ENCODE results near the gene CNNM4.
"Not testable (repeated sequence)": the region's sequence is repeated elsewhere in the genome, so short reads cannot be mapped to it uniquely, and the experiment has no call there.

Gene CNNM4

DNA sequence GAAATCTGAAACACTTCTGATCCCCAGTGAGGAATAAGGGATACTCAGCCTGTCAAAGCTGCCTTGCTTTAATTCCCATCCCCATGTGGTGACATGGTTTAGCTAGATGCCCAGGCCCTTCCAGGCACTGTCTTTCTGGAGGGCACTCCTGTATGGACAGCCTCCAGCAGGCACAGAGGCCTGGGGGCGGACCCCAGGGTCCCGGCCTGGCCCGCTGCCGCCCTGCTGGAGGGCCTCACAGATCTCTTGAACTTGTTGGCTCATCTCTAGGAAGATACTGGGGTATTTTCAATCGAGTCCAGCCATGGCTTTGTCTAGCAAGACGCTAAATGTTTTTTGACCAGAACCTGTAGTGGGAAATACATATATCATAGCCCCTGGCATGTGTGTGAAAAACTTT lies 34.4 kb downstream of the CNNM4 start:
- DNase-seq, result no peak

DNA sequence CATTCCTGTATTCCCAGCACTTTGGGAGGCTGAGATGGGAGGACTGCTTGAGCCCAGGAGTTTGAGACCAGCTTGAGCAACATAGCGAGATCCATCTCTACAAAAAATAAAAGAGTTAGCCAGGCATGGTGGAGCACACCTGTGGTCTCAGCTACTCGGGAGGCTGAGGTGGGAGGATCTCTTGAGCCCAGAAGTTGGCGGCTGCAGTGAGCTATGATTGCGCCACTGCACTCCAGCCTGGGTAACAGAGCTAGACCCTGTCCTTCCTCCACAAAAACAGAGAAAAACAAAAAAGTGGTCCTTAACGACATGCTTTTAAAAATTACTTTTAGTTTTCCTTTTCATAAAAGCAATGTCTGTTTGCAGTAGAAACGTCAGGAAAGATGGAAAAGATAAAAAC lies 35.8 kb downstream of the CNNM4 start:
- not testable (repeated sequence) for DNase-seq

DNA sequence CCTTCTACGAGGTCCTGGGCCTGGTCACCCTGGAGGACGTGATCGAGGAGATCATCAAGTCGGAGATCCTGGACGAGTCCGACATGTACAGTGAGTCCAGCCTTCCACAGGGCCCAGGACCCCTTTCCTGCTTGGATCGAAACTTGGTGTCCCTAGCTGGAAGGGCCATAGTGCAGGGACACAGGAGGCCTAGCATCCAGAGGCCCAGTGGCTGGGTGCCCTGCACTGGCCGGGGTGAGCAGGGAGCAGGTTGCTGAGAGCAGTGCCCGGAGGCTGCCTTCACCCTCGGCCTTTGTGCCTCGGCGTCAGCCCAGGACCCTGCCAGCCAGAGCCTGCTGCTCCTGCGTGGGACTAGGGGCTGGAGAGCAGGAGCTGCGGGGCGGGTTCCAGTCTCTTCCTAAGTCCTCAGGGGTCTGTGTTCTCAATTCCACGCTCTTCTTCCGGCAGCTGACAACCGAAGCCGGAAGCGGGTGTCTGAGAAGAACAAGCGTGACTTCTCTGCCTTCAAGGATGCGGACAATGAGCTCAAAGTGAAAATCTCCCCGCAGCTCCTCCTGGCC lies 36.4 kb downstream of the CNNM4 start:
- DNase-seq, result no peak

DNA sequence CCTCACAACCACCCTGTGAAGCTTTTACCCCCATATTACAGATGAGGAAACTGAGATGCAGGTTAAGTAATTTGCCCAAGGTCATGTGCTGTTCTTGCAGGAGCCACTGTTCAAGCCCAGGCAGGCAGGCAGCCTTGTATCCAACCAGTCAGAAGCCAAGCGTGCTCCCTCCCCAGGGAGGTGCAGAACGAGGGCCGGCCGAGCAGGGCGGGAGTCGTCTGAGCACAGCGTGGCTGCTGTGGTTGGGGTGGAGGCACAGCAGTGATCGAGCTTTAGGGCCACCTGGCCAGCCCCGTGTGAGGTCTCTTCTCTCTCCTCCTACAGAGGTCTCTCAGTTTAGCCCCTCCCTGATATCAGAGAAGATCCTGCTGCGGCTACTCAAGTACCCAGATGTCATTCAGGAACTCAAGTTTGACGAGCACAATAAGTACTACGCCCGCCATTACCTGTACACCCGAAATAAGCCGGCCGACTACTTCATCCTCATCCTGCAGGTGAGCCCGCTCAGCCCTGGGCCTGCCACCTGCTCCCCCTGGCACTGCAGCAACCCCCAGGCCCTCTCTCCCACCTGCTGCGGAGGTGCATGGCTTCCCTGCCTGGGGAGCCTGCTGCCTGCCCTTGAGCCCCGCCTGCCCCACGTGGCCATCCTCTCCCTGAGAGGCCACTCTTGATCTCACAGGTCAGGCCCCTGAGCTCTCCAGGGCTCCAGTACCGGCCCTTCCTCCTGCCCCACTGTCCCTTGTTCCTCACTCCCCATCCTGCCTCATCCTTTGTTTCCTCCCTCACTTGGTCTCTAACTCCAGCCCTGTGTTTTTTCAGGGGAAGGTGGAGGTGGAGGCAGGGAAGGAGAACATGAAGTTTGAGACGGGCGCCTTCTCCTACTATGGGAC lies 38.3 kb downstream of the CNNM4 start:
- peak; percentile 81 for DNase-seq

DNA sequence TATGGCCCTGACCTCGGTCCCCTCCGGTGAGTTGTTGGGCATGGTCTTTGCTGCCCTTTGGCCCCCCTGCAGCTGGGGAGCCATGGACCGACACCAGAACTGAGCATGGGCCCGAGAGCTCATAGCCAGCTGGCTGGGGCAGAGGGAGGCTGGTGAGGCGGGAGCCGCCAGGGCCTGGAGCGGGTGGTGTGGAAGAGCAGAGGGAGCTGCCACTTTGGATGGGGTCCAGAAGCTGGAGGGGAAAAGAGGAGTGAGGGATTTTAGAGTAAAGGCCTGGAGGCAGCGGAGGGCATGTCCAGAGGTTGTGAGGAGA lies 38.9 kb downstream of the CNNM4 start:
- no peak for DNase-seq

DNA sequence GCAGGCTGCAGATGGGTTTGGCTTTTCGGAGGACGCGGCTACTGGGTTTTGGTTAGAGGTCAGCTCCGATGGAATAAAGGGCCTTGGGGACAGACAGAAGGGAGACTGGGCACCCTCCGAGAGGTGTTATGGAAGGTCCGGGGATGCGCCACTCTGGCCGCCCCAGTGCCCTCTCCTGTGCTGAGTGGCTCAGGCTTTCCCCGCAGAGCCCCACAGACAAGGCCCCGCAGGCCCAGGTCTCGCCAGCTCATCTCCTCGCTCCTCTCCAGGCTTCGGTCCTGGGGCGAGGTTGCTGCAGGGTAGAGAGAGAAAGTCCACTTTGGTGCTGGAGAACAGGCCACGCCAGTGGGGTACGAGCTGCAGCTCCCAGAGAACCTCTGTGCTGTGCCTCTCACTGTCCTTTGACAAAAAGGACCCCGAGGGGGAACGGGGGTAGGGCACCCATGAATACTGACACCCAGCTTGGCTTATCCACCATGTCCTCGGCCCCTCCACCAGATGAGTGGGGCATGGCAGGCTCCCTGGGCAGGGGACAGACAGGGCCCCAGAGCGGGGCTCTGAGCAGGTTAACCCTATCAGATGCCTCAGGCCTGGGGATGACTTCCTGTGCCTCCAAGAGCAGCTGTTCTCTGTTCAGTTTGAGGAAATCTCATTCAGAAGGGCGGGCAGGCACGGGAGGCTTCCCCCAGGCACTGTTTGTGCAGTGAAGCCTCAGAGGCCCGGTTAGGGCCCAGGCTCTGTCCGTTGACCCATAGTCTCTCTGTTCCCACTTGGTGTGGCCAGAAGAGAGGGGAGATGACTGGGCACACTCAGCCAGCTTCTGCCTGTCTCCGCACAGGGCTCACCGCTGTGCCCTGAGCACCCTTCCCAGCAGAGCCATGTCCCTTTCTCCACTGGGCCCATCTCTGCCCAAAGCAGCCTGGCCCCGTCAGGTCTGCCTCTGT lies 39.6 kb downstream of the CNNM4 start:
- no peak for DNase-seq

DNA sequence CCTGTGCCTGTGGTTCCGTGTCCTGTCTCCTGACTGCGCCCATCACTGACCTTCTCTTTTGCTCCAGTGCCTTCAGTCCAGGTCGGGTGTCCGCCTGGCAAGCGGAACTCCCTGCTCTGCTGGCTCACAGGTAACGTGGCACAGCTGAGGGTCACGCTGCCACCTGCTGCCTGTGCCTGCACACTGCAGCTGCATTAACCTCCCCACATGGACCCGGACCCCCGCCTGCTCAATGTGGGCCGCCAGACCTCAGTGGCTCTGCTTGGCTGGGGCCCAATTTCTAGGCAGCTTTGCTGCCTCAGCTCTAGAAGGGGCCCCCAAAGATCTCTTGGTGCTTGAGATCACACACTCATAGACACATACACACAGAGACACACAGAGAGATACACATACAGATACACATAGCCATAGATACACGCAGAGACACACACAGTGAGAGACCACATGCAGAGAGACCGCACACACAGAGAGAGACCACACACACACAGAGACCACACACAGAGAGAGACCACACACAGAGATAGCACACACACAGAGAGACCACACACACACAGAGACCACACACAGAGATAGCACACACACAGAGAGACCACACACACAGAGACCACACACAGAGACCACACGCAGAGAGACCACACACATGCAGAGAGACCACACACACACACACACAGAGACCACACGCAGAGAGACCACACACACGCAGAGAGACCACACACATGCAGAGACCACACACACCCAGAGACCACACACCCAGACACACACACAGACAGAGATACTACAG lies 40.5 kb downstream of the CNNM4 start:
- peak; percentile 69 for DNase-seq

DNA sequence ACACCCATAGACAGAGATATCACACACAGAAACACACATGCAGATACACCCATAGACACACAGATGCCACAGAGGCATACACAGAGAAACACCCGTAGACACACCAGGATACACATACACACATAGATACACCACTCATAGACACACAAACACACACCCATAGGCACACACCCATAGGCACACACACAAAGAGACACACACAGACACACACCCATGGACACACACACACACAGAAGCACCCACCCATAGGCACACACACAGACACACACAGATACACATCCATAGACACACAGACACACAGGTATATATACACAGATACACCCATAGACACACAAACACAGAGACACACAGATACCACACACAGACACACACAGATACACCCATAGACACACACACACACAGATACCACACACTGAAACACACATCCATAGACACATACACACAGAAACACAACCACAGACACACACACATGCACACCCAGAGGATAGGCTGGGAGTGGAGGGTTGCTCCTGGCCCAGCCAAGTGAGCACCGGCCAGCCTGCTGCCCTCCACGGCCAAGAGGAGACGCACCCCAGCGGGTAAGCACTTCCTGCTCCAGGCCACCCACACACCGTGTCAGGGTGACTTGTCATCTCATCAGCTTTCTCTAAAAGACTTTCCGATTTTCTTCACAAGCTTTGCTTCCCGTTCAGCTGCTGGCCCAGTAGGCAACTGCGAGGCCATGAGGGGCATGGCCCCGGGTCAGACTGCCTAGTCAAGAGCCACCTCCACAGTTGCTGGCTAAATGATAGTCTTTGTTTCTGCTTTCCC lies 41.3 kb downstream of the CNNM4 start:
- no peak for DNase-seq

DNA sequence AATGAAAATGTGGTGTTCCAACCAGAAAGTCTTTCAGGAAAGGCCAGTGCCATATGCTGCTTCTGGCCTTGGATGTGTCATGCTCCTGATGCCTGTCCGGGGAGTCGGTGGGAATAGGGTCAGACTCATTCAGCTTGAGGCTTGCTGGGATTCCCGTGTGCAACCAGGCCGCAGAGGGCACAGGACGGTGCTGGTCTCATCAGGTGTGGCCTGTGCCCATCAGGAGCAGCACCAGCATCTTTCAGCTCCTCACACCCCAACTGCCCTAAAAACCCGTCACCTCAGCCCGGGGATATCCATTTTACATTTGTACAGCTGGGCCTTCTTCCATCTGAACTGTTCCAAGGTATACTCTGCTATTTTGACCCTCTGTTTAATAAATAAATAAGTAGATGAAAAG lies 42.0 kb downstream of the CNNM4 start:
- DNase-seq, result no peak

DNA sequence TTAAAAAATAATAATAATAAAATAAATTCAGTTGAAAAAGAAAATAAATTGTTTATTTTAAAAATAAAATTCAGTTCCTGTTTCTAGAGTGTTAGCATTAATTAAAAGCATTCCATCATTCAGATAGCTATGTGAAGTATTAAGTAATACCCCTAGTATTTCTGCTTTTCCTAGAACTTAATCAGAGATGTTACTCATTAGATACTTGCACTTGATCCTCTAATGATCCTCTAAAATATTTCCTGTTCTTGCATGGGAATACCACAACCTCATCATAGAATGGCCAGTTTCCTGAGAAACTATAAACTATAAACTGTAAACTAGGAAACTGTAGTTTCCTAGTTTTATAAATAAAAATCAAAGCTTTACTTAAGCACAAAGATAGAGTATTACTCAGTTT lies 44.3 kb downstream of the CNNM4 start:
- DNase-seq, result no peak

DNA sequence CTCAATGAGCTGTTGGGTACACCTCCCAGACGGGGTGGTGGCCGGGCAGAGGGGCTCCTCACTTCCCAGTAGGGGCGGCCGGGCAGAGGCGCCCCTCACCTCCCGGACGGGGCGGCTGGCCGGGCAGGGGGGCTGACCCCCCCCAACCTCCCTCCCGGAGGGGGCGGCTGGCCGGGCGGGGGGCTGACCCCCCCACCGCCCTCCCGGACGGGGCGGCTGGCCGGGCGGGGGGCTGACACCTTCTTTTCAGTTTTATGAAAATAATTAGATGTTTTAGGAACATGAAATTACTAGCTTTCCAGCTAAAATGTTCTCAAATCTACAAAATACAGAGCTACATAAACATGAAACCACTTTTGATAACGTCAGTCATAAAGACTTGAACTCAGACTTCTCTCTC lies 45.2 kb downstream of the CNNM4 start:
- DNase-seq, result not testable (repeated sequence)

DNA sequence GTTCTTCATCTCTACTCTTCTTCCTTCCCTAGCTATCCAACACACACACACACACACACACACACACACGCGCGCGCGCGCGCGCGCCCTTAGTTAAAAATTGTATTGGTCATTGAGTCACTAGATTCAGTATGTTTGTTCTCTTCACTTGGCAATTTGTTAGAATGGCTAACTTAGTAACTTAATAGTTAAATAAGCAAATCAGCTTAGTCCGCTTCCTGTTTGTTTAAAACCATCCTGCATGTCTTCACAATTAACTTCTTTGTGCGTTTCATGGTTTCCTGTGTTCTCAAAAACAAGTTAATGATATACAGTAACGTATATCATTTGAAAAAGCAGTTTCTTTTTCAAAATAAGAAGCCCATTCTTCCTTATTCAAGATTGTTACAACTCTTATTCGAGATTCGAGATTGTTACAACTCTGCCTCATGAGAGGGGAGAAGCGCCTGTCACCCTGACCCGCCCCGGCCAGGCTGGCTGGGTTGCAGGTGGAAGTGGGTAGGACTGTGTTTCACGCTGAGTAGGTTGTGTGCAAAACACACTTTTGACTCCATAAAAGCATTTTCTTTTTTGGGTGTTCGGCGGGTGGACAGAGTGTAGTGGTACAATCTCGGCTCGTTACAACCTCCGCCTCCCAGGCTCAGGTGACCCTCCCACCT lies 45.9 kb downstream of the CNNM4 start:
- no peak for DNase-seq

DNA sequence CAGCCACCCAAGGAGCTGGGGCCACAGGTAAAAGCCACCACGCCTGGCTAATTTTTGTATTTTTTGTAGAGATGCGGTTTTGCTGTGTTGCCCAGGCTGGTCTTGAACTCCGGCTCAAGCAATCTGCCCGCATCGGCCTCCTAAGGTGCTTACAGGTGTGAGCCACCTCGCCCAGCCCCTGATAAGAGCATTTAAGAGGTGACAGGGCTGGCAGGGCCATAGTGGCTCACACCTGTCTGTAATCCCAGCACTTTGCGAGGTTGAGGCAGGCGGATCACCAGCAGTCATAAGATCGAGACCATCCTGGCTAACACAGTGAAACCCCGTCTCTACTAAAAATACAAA lies 46.4 kb downstream of the CNNM4 start:
- DNase-seq, result no peak

DNA sequence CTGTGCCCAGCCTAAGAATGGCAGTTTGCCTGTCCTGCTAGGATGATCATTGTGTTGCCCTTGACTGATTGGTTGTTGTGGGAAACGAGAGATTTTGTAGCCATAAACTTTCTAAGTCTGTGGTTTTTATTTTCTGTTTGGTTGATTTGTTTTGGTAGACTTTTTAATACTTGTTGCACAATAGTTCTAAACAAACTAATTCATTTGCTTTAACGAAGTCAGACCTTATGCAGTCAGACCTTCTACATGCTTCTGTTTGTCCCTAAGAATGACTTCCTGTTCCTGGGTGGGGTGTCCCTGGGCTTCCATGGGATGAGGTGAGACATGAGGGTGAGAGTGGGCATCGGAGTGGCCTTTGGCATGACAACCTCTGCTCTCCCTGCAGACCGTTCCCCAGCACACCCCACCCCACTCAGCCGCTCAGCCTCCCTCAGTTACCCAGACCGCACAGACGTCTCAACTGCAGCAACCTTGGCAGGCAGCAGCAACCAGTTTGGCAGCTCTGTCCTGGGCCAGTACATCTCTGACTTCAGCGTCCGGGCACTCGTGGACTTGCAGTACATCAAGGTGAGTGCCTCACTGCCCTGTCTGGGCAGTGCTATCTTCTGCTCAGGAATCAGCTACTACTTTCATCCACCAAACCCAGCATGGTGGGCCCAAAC lies 47.6 kb downstream of the CNNM4 start:
- DNase-seq, result no peak

DNA sequence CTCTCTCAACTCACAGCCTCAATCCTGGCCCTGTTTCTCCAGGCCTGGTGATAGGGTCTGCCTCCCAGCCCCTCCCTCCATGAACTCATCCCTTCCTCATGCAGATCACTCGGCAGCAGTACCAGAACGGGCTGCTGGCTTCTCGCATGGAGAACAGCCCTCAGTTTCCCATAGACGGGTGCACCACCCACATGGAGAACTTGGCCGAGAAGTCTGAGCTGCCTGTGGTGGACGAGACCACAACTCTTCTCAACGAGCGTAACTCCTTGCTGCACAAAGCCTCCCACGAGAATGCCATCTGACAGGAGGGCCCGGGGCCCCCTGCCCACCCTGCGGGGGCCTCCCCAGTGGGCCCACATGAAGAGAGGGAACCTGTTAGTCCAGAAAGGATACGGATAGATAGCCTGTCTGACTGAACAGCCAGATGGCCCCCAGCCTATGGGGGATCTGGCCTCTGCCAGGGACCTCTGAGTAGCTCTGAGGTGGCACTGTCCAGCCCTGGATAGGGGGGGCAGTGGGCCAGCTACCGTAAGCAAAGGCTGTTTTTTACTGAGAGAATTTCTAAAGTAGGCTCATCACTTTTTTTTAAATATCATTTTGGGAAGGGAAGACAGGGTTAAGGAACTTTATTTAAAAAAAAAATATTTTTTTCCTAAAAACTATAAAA lies 48.6 kb downstream of the CNNM4 start:
- no peak for DNase-seq

DNA sequence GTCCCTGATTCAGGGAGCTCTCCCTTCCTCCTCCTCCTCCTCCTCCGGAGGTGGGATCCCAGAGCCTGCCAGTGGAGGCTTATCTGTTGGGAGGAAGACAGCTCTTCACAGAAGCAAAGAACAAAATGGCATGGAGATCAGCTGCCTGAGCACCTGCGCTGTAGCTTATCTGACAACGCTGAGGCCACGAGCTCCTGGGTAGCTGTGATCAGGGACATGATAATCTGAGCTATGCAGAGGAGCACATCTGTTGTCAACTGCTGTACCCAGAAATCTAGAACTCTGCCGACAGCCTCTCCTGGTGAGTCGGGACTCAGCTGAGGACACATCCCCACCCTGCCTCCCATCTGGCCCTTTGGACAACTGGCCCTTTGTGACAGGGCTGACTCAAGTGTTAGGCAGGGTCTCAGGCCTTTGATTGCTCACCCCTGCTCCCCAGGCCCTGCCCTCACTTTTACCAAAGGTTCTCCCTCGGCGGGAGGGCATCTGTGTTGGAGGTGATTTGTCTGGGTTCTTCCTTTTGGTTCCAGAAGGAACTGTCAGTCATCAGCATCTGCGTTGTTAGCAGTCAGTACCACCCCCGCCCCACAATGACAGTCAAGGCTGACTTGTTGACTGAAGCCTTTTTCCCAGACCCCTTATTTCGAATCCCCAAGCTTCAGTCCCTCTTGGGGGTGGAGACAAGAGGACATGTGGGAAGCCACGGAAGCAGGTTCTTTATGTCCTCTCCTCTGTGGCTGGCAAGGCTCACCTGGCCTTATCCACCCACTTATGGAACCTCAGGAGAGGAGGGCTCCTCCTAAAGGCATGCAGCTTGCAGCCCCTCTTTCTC lies 49.5 kb downstream of the CNNM4 start:
- DNase-seq, result no peak

DNA sequence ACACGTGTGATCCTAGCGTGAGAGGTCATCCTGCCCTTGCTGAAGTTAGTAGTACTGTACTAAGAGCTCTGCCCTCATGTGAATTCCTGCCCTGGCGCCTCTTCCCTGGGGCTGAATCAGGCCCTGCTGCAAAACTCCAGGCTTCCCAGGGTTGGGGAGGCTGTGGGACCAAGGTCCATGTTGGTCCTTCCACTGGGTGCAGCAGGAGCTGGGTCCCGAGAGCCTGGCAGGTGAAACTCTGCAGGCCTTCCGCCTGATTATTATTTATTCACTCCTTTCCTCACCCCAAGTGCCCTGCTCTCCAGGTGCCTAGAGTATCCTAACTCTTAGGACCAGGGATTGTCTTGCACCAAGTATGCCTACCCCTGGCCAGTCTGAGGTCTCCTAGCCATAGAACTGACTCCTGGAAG lies 50.1 kb downstream of the CNNM4 start:
- DNase-seq, result no peak

DNA sequence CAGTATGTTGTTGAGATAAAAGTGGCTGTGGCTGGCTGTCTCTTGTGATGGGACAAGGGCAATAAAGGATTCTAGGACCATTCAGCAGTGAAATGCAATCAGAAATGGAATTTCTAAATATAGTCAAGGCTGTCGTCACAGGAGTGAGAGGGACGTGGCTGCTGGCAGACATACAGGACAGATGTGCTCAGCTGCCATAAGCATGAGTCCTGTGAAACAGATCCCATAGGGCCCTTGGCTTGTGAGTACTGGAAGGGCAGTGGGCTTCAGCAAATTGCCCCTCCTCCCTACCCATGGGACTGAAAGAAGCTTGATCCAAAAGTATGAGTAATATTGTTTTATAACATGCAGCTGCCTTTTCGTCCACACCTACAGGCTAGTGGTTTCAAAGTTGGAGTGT lies 51.2 kb downstream of the CNNM4 start:
- no peak for DNase-seq

DNA sequence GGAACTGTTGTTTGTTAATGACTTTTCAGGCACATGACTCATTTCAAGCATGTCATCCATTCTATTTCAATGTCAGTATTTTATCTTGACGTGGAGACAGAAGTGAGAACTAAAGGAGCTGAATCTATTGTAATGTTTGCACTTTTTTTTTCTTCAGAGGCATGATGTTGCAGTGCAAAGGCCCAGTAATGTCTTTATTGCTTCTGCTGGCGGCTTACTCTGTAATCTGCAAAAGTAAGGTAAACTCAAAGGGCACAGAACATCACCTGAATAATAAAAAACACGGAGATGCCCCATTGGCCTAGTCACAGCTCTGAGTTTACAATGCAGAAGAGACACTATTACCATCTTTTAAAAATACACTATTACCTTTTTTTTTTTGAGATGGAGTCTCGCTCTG lies 53.0 kb downstream of the CNNM4 start:
- DNase-seq, result no peak

Measured in NCI-H510A treated with DMSO at 0.1 percent for 48 hours (cell line).